Endothelial cell of umbilical vein (primary cell): Measurements from ENCODE around the gene CACNA1A.

Experiments
- EZH2 ChIP-seq: IDR thresholded peaks from 2 replicates; pipeline ENCODE4 v1.6.1; 2012; ENCODE audit warnings: borderline replicate concordance, low read depth, mild to moderate bottlenecking, moderate library complexity, low read length, inconsistent platforms; ENCODE audit not compliant: severe bottlenecking
- FOS ChIP-seq: IDR thresholded peaks from 2 replicates; pipeline ENCODE4 v1.6.1; 2011; ENCODE audit warnings: mild to moderate bottlenecking, low read length, moderate library complexity, borderline replicate concordance; ENCODE audit not compliant: insufficient read depth
- GATA2 ChIP-seq: IDR thresholded peaks from 2 replicates; pipeline ENCODE4 v1.7.0; 2011; ENCODE audit warnings: low read depth, mild to moderate bottlenecking, moderate library complexity, mixed read lengths, low read length; ENCODE audit not compliant: insufficient read length, insufficient read depth
- POLR2A ChIP-seq: IDR thresholded peaks from 2 replicates; pipeline ENCODE4 v1.6.1; 2012; ENCODE audit warnings: low read depth, mild to moderate bottlenecking, control low read depth, low read length
- POLR2AphosphoS5 ChIP-seq: IDR thresholded peaks from 2 replicates; pipeline ENCODE4 v1.6.1; 2012; ENCODE audit warnings: low read depth, mild to moderate bottlenecking, control low read depth, low read length, moderate library complexity; ENCODE audit not compliant: insufficient read depth
- TF ChIP-seq, protein P1 (sequence below), 2 donors: IDR thresholded peaks; 1 replicate in 1 of 2; 2 replicates in 1 of 2; pipeline ENCODE4 v1.5.1; 2011; ENCODE audit warnings: low read length in 2 of 2, mild to moderate bottlenecking in 2 of 2, moderate library complexity in 2 of 2, control low read depth in 1 of 2, inconsistent platforms in 1 of 2, low read depth in 1 of 2; ENCODE audit not compliant: insufficient read depth in 1 of 2; ENCODE audit errors: extremely low read depth in 1 of 2
- TF ChIP-seq, protein P2 (sequence below): IDR thresholded peaks from 2 replicates; pipeline ENCODE4 v1.6.1; 2011; ENCODE audit not compliant: insufficient read depth, insufficient read length

DNA sequence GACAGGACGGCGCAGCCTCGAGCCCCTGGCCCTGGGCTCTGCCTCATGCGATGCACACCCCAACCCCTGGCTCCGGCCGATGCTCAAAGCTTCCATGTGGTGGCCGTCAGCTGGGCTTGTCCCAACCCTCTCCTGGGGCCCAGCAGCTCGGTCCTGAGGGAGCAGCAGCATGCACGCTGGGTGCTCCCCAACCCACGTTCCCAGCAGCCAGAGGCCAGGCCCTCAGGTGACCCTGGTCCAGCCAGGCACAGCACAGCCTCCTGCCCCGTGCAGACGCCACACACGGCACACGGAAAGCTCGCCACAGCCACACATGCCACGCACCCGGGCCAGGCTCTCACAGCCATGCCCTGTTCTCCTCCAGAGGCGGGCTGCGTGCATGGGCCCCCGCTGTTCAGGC is 295.3 kb downstream of the CACNA1A start:
- TF ChIP-seq POLR2AphosphoS5 (no peak), POLR2A (no peak), FOS (no peak), EZH2 (no peak), GATA2 (no peak)
- TF ChIP-seq, protein P1, sequence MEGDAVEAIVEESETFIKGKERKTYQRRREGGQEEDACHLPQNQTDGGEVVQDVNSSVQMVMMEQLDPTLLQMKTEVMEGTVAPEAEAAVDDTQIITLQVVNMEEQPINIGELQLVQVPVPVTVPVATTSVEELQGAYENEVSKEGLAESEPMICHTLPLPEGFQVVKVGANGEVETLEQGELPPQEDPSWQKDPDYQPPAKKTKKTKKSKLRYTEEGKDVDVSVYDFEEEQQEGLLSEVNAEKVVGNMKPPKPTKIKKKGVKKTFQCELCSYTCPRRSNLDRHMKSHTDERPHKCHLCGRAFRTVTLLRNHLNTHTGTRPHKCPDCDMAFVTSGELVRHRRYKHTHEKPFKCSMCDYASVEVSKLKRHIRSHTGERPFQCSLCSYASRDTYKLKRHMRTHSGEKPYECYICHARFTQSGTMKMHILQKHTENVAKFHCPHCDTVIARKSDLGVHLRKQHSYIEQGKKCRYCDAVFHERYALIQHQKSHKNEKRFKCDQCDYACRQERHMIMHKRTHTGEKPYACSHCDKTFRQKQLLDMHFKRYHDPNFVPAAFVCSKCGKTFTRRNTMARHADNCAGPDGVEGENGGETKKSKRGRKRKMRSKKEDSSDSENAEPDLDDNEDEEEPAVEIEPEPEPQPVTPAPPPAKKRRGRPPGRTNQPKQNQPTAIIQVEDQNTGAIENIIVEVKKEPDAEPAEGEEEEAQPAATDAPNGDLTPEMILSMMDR (IDR thresholded peaks at IDR 0.05; ENCODE audit: extremely low read depth in 1 of 2, insufficient read depth in 1 of 2, low read depth in 1 of 2, low read length in 2 of 2) = no peak
- TF ChIP-seq, protein P2, sequence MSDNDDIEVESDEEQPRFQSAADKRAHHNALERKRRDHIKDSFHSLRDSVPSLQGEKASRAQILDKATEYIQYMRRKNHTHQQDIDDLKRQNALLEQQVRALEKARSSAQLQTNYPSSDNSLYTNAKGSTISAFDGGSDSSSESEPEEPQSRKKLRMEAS = no peak
